PC-9 (cell line): ENCODE data around the gene ZNHIT1. TPM values are rescaled to one million over a fixed set of nuclear protein-coding genes. Genes with fewer than 3 reads are reported as not detected.

Experiments used
- BruUV-seq: library from RNA; stranded (reverse); fragments of 400-500 nt; replicated peaks from 2 replicates; lab custom pipeline; 2021; lab: Mats Ljungman, UMichigan
- CTCF ChIA-PET: fragments of 300-600 bp; sonication (Branson Sonifier 250); formaldehyde crosslinking; loops from one replicate; lab custom pipeline; 2022; ENCODE audit warnings: antibody characterized with exemption; lab: Charles Lee
- POLR2A ChIA-PET: fragments of 300-600 bp; sonication (Branson Sonifier 250); formaldehyde crosslinking; loops from one replicate; lab custom pipeline; 2022; ENCODE audit warnings: antibody characterized with exemption; ENCODE audit not compliant: unreplicated experiment; lab: Charles Lee
- DNase-seq, 2 experiments: peaks; one replicate each; pipeline versions ENCODE4 v3.0.0 to v3.0.0-alpha.2; 2015 to 2022; ENCODE audit warnings: mixed read lengths in 1 of 2
- H2AFZ ChIP-seq: fragments of 200-600 bp; sonication (generic); 2 replicates; pipeline ENCODE4 v1.8.1; 2017; ENCODE audit warnings: antibody characterized with exemption
- H3F3A ChIP-seq: fragments of 200-600 bp; sonication (generic); 2 replicates; pipeline ENCODE4 v1.8.1; 2017; ENCODE audit warnings: antibody characterized with exemption, mild to moderate bottlenecking, low read depth; ENCODE audit not compliant: insufficient read depth
- H3K27ac ChIP-seq: fragments of 200-600 bp; sonication (generic); 2 replicates; pipeline ENCODE4 v1.6.1; 2016; ENCODE audit warnings: mixed run types
- H3K27me3 ChIP-seq: fragments of 200-600 bp; sonication (generic); 2 replicates; pipeline ENCODE4 v1.6.1; 2016; ENCODE audit warnings: low read depth, mixed run types; ENCODE audit not compliant: insufficient read depth
- H3K36me3 ChIP-seq: fragments of 200-600 bp; sonication (generic); 2 replicates; pipeline ENCODE4 v1.6.1; 2016; ENCODE audit warnings: low read depth, mixed run types
- H3K4me1 ChIP-seq: fragments of 200-600 bp; sonication (generic); replicated peaks from 2 replicates; pipeline ENCODE4 v1.6.1; 2016; ENCODE audit warnings: mixed run types; ENCODE audit not compliant: insufficient read depth
- H3K4me2 ChIP-seq: fragments of 200-600 bp; sonication (generic); 2 replicates; pipeline ENCODE4 v1.6.1; 2017; ENCODE audit warnings: mixed run types
- H3K4me3 ChIP-seq: fragments of 200-600 bp; sonication (generic); 2 replicates; pipeline ENCODE4 v1.6.1; 2016; ENCODE audit warnings: mixed run types
- H3K79me2 ChIP-seq: fragments of 200-600 bp; sonication (generic); 2 replicates; pipeline ENCODE4 v1.6.1; 2017; ENCODE audit warnings: low read depth, mixed run types
- H3K9me2 ChIP-seq: fragments of 200-600 bp; sonication (generic); 2 replicates; pipeline ENCODE4 v1.8.1; 2017; ENCODE audit warnings: mild to moderate bottlenecking; ENCODE audit not compliant: insufficient read depth
- H3K9me3 ChIP-seq: fragments of 200-600 bp; sonication (generic); 2 replicates; pipeline ENCODE4 v1.8.1; 2016; ENCODE audit warnings: low read depth; ENCODE audit not compliant: insufficient read depth
- H4K20me1 ChIP-seq: fragments of 200-600 bp; sonication (generic); 2 replicates; pipeline ENCODE4 v1.8.1; 2017; ENCODE audit not compliant: insufficient read depth
- CTCF ChIP-seq: fragments of 200-600 bp; sonication (generic); conservative IDR thresholded peaks from 2 replicates; pipeline ENCODE4 v1.6.1; 2017; ENCODE audit warnings: mixed run types, antibody characterized with exemption, mild to moderate bottlenecking, moderate library complexity
- EZH2 ChIP-seq: fragments of 200-600 bp; sonication (generic); IDR thresholded peaks from 2 replicates; pipeline ENCODE4 v1.8.0; 2017; ENCODE audit warnings: antibody characterized with exemption, low read depth
- intact Hi-C: fragments of 100-400 bp; cut with micrococcal nuclease; formaldehyde crosslinking; loops from one replicate; pipeline ENCODE4 v1.10.0; 2022; ENCODE audit not compliant: unreplicated experiment
- total RNA-seq: library from RNA; stranded (reverse); gene quantifications from 2 replicates; pipeline ENCODE4 v1.2.3, GENCODE V29; 2021

The ZNHIT1 gene
- total RNA-seq, 1 experiment from 2014 or later = 110 TPM

GRCh38 chr7:101170617-101171441 lies 47.1 kb upstream of the ZNHIT1 start:
- Histone ChIP-seq H3K27me3 (peaks cover 62% of the 10 kb centered on the region), H3K4me1 (peaks cover 26% of the 10 kb centered on the region), H3K9me3 (no peaks in the 10 kb centered on the region), H3K9me2 (no peaks in the 10 kb centered on the region), H3K36me3 (no peaks in the 10 kb centered on the region), H3K79me2 (no peaks in the 10 kb centered on the region), H2AFZ (no peak overlapping the region), H3K4me2 (no peak overlapping the region), H4K20me1 (no peaks in the 10 kb centered on the region), H3K27ac (no peak overlapping the region), H3K4me3 (no peak overlapping the region), H3F3A (peaks cover 15% of the 10 kb centered on the region; the same call in 1 of the 2 replicates)
- ChIA-PET POLR2A (no interaction called here), CTCF (interaction anchor here (1.3 kb wide), 1 partner anchor 27 kb away, joined by 5 read pairs; no protein-coding TSS in a partner anchor)
- intact Hi-C loops = no loop called here
- DNase-seq = no peak
- BruUV-seq = no TSS peak
- TF ChIP-seq EZH2 = no peak
- no peak for TF ChIP-seq CTCF

GRCh38 chr7:101171442-101171837 lies 46.5 kb upstream of the ZNHIT1 start:
- intact Hi-C loops = no loop called here
- CTCF ChIA-PET = interaction anchor here (1.3 kb wide), 1 partner anchor 28 kb away, joined by 5 read pairs; no protein-coding TSS in a partner anchor
- no TSS peak for BruUV-seq

More at GRCh38 chr7:101171442-101171837, 46.5 kb upstream of the ZNHIT1 start:
- DNase-seq = no peak
- TF ChIP-seq EZH2 (no peak), CTCF (no peak)
- Histone ChIP-seq H3K27me3 (peaks cover 68% of the 10 kb centered on the region), H3K9me3 (no peaks in the 10 kb centered on the region), H3K4me3 (no peak overlapping the region), H3K79me2 (no peaks in the 10 kb centered on the region), H3K9me2 (no peaks in the 10 kb centered on the region), H3F3A (peaks cover 15% of the 10 kb centered on the region; the same call in 1 of the 2 replicates), H2AFZ (no peak overlapping the region), H3K4me2 (no peak overlapping the region), H3K36me3 (no peaks in the 10 kb centered on the region), H4K20me1 (no peaks in the 10 kb centered on the region), H3K27ac (no peak overlapping the region), H3K4me1 (peaks cover 24% of the 10 kb centered on the region)
- POLR2A ChIA-PET = interaction anchor here (0.6 kb wide), 1 partner anchor 14 kb away, joined by 8 read pairs; no protein-coding TSS in a partner anchor
